ENCODE results near the gene CPB1.

Gene CPB1

DNA sequence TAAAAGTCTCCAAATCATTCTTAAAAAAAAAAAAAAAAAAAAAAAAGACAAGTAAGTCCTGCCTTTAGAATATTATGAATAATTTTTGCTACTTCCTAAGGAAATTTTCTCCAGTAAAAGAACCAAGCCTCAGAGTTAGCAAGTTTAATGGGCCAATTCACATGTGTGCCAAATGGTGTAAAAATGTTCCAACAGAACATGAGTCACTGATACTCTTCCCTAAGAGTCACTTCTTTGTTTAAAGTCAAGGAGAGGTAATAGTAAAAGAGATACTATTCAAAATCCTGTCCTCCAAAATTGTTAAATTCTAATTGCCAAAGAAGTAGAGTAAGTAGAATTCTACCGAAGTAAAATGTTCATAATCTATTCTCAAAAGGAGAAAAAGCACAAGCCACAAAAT lies 19.7 kb downstream of the CPB1 start:
- TF ChIP-seq, protein P1, sequence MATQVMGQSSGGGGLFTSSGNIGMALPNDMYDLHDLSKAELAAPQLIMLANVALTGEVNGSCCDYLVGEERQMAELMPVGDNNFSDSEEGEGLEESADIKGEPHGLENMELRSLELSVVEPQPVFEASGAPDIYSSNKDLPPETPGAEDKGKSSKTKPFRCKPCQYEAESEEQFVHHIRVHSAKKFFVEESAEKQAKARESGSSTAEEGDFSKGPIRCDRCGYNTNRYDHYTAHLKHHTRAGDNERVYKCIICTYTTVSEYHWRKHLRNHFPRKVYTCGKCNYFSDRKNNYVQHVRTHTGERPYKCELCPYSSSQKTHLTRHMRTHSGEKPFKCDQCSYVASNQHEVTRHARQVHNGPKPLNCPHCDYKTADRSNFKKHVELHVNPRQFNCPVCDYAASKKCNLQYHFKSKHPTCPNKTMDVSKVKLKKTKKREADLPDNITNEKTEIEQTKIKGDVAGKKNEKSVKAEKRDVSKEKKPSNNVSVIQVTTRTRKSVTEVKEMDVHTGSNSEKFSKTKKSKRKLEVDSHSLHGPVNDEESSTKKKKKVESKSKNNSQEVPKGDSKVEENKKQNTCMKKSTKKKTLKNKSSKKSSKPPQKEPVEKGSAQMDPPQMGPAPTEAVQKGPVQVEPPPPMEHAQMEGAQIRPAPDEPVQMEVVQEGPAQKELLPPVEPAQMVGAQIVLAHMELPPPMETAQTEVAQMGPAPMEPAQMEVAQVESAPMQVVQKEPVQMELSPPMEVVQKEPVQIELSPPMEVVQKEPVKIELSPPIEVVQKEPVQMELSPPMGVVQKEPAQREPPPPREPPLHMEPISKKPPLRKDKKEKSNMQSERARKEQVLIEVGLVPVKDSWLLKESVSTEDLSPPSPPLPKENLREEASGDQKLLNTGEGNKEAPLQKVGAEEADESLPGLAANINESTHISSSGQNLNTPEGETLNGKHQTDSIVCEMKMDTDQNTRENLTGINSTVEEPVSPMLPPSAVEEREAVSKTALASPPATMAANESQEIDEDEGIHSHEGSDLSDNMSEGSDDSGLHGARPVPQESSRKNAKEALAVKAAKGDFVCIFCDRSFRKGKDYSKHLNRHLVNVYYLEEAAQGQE (IDR thresholded peaks at IDR 0.05; ENCODE audit: insufficient read depth in 1 of 2, low read depth in 2 of 2, low read length in 2 of 2), result no peak

DNA sequence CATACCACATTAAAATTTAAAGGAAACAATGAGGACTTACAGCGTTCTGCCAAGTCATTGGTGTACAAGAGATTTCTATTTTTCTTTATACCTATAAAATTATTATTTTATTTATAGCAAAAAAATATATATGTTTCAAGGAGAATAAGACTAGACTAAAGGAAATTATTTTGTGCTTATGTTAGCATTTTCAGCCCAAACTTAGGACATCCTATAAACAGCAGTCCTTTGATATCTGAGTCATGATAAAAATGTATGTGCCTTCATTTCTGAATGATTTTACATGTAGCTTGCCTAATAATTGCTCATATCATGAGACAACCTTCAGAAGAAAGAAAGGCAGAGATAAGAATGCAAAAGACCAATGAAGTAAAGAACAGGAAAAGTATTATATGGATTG lies 20.8 kb downstream of the CPB1 start:
- TF ChIP-seq TAF1 (IDR thresholded peaks at IDR 0.05; ENCODE audit: borderline replicate concordance, insufficient read depth, low read length) (no peak), POLR2AphosphoS5 (IDR thresholded peaks at IDR 0.05; ENCODE audit: low read depth, low read length) (no peak), SIN3A (IDR thresholded peaks at IDR 0.05; ENCODE audit: borderline replicate concordance, insufficient read depth, low read length) (no peak), FOXP2 (optimal IDR thresholded peaks at IDR 0.05; ENCODE audit: borderline replicate concordance, extremely low read depth, extremely low read length, insufficient read depth) (no peak)
- TF ChIP-seq, protein P1 (IDR thresholded peaks at IDR 0.05; ENCODE audit: insufficient read depth in 1 of 2, low read depth in 2 of 2, low read length in 2 of 2), result no peak

DNA sequence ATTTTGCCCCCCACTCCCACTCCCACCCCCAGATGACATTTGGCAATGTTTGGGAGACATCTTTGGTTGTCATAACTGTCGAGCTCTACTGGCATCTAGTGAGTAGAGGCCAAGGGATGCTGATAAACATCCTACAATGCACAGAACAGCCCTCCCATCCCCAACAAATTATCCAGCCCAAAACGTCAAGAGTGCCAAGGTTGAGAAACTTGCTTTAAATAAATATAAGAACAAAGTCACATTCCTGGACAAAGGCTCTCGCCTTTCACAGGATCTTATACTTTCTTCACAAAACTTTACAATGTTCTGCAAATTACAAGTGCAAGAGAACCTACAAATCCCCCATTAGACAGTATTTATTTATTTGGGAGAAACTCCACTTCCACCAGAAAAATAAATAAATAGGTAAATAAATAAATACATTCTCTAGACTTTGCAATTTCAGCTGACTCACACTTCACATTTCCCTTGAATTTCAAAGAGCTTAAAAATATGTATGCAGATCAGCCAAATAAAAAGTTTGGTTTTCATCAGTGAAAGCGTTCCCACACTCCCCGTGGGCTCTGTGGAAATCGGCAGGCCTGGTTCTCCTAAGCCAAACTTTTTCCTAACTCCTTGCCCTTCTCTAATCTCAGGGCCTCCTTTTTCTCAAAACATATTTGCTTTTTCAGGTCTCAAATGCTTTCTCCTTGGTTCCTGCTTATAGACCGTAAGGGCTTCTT lies 24.8 kb downstream of the CPB1 start:
- TF ChIP-seq TAF1 (IDR thresholded peaks at IDR 0.05; ENCODE audit: borderline replicate concordance, insufficient read depth, low read length), result no peak
- TF ChIP-seq FOXP2 (optimal IDR thresholded peaks at IDR 0.05; ENCODE audit: borderline replicate concordance, extremely low read depth, extremely low read length, insufficient read depth), result no peak
- TF ChIP-seq SIN3A (IDR thresholded peaks at IDR 0.05; ENCODE audit: borderline replicate concordance, insufficient read depth, low read length), result no peak
- no peak for TF ChIP-seq POLR2AphosphoS5 (IDR thresholded peaks at IDR 0.05; ENCODE audit: low read depth, low read length)
- TF ChIP-seq, protein P1 (IDR thresholded peaks at IDR 0.05; ENCODE audit: insufficient read depth in 1 of 2, low read depth in 2 of 2, low read length in 2 of 2), result no peak

DNA sequence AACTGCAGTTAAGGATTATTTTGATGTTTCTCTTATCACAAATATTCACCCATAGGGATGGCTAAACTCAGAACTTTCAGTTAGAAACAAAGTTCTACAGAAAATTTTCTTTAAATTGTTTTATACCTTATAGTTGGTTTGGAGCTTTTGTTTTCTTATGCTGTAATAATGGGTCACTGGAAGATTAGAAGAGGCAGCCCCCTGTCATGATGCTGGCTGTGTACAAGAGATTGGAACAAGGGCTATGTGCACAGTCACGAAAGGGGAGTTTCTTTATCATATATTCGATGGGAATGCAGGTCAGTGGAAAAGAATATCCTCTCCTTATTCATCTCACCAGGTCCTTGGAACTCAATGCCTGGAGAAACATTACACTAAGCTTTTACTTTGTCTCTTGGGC lies 25.5 kb downstream of the CPB1 start:
- TF ChIP-seq, protein P1 (IDR thresholded peaks at IDR 0.05; ENCODE audit: insufficient read depth in 1 of 2, low read depth in 2 of 2, low read length in 2 of 2), result no peak
- TF ChIP-seq FOXP2 (optimal IDR thresholded peaks at IDR 0.05; ENCODE audit: borderline replicate concordance, extremely low read depth, extremely low read length, insufficient read depth) (no peak), SIN3A (IDR thresholded peaks at IDR 0.05; ENCODE audit: borderline replicate concordance, insufficient read depth, low read length) (no peak), POLR2AphosphoS5 (IDR thresholded peaks at IDR 0.05; ENCODE audit: low read depth, low read length) (no peak), TAF1 (IDR thresholded peaks at IDR 0.05; ENCODE audit: borderline replicate concordance, insufficient read depth, low read length) (no peak)

DNA sequence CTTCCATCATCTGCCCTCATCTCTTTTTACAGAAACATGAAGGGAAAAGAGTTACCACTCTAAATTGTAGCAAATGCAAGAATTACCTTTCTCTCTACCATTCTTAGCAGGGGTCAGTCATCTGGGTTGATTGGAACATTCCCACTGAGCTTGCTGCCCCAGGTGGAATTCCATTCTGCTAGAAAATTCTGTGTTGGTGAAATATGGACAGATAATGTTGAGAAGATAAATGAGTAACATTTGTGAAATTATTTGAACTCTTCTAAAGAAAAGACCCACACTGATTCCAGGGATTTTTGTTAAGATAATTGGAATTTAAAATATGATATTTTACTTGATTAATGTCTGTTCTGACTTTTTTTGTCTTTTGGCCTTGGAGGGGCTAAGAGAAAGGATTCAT lies 26.4 kb downstream of the CPB1 start:
- no peak for TF ChIP-seq FOXP2 (optimal IDR thresholded peaks at IDR 0.05; ENCODE audit: borderline replicate concordance, extremely low read depth, extremely low read length, insufficient read depth)
- TF ChIP-seq SIN3A (IDR thresholded peaks at IDR 0.05; ENCODE audit: borderline replicate concordance, insufficient read depth, low read length), result no peak
- no peak for TF ChIP-seq TAF1 (IDR thresholded peaks at IDR 0.05; ENCODE audit: borderline replicate concordance, insufficient read depth, low read length)
- no peak for TF ChIP-seq POLR2AphosphoS5 (IDR thresholded peaks at IDR 0.05; ENCODE audit: low read depth, low read length)
- TF ChIP-seq, protein P1 (IDR thresholded peaks at IDR 0.05; ENCODE audit: insufficient read depth in 1 of 2, low read depth in 2 of 2, low read length in 2 of 2), result no peak

Data from PFSK-1 (cell line).